SK-N-MC (cell line): Measurements from ENCODE around the gene ARSG.

Experiments
- EZH2 ChIP-seq: fragments of 200-600 bp; sonication (generic); IDR thresholded peaks from one replicate; pipeline ENCODE4 v1.6.1; 2017; ENCODE audit warnings: antibody characterized with exemption
- FOXP2 ChIP-seq: optimal IDR thresholded peaks from 2 replicates; pipeline ENCODE3; 2011; ENCODE audit warnings: mild to moderate bottlenecking, moderate library complexity; ENCODE audit not compliant: insufficient read depth; ENCODE audit errors: extremely low read length, control extremely low read depth
- POLR2AphosphoS5 ChIP-seq: IDR thresholded peaks from 2 replicates; pipeline ENCODE4 v1.6.1; 2012; ENCODE audit warnings: mild to moderate bottlenecking, low read depth, low read length, borderline replicate concordance

DNA sequence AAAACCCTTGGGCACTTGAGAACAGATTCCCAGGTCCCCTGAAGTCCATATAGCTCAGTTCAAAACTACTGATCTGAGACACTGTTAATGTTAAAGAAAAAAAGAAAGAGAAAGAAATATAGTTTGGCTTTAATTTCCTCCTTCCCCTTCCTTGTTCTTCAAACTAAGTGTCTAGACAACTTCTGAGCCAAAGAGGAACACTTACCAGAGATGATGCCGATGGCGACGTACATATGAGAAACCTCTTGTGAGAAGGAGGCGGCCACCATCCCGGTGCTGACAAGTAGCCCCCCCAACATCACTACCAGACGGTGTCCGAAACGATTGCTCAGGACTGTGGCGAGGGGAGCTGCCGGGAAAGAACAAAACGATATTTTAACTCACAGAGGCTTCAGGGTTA lies 17.6 kb upstream of the ARSG start:
- TF ChIP-seq EZH2 (no peak), POLR2AphosphoS5 (no peak), FOXP2 (no peak)
